ENCODE results near the gene LHX2. TPM values are rescaled to one million over a fixed set of nuclear protein-coding genes. Genes with fewer than 3 reads are reported as not detected.
A peak's percentile ranks its signal among the peaks of the same experiment; 100 is the strongest.

LHX2 gene, protein sequence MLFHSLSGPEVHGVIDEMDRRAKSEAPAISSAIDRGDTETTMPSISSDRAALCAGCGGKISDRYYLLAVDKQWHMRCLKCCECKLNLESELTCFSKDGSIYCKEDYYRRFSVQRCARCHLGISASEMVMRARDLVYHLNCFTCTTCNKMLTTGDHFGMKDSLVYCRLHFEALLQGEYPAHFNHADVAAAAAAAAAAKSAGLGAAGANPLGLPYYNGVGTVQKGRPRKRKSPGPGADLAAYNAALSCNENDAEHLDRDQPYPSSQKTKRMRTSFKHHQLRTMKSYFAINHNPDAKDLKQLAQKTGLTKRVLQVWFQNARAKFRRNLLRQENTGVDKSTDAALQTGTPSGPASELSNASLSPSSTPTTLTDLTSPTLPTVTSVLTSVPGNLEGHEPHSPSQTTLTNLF
- total RNA-seq (1 to 10 TPM in 1 of 2 donors, under 1 TPM in 1; 0.10 to 2.0 TPM), polyA plus RNA-seq (ENCODE audit: insufficient read length in 2 of 2) (1 to 10 TPM in 1 of 2 donors, under 1 TPM in 1; 1.00 to 1.1 TPM)
- long read RNA-seq, donor 1: 0 reads
- long read RNA-seq, donor 2: 0 reads
- long read RNA-seq, donor 3, partial matches to known transcripts: 0 of 3 reads
- long read RNA-seq, donor 3, other reads (novel, unspliced or antisense): 0 of 3 reads
- long read RNA-seq, donor 4: 0 reads

DNA sequence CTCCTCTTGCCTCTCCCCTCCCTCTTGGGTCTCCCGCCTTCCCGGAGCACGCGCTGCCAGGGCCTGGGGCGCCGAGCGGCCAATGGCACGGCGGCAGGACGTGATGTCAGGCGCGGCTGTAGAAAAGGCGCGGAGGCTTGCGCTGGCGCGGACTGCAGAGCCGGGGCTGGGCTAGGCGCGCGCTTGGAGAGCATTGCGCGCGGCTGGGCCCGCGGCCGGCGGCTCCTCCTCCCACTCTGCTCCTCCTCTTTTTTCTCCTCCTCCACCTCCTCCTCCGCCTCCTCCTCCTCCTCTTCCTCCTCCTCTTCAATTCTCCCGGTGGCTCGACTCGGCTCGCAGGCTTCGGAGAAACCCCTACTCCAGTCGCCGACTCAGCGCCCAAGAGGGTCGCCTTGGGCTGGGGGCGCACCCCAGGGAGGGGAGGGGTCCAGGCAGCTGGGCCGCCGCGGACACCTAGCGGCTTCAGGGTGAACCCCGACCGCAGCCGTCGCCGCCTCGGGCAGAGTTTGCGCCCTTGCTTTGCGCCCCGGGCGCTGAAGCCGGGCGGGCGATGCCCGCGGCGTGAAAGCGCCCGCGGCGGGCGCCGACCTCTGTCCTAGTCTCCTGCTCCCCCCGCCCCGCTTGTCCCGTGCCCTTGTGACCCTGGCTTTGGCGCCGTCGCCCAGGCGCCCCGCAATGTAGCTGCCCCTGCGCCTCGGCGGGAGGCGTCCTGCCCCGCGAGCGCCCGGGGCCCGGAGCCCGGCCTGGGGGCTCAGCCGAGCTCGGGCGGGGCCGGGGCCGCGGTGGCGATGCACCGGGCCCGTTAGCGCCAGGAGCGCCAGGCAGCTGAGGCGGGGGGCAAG lies at the start of gene LHX2:
TSS of gene LHX2 (plus strand) at position 309 of the 842 bp plus-strand sequence. CDS start 581 bp downstream, outside the sequence.
- H3K4me3 ChIP-seq (ENCODE audit: low read depth, low read length): peak within 1 kb of the TSS; percentile 32
- under 1% methylated on average over 85 of the region's 95 CpGs for WGBS (ENCODE audit: insufficient coverage)
- H3K27me3 ChIP-seq (ENCODE audit: control insufficient read depth, insufficient read depth, low read length): peaks cover 100% of the 10 kb centered on the region
- peaks cover 58% of the 10 kb centered on the region for H3K4me1 ChIP-seq (ENCODE audit: control insufficient read depth, insufficient read depth, low read length)
- no peaks in the 10 kb centered on the region for H3K9me3 ChIP-seq (ENCODE audit: control insufficient read depth, insufficient read depth, low read length)
- DNase-seq (ENCODE audit: low read depth in 4 of 6, low spot score in 6 of 6): peak in 5 of 6 donors; percentile 42 to 97 (median 61)
- no peaks in the 10 kb centered on the region for H3K36me3 ChIP-seq (ENCODE audit: control insufficient read depth, insufficient read depth, low read length)
- no peak within 1 kb of the TSS for H3K27ac ChIP-seq (ENCODE audit: low read depth, low read length)

- Histone ChIP-seq H3K9me3 (ENCODE audit: control insufficient read depth, insufficient read depth, low read length) (no peaks in the 10 kb centered on the region), H3K4me3 (ENCODE audit: low read depth, low read length) (no peak overlapping the region), H3K27ac (ENCODE audit: low read depth, low read length) (no peak overlapping the region), H3K36me3 (ENCODE audit: control insufficient read depth, insufficient read depth, low read length) (no peaks in the 10 kb centered on the region), H3K4me1 (ENCODE audit: control insufficient read depth, insufficient read depth, low read length) (no peaks in the 10 kb centered on the region), H3K27me3 (ENCODE audit: control insufficient read depth, insufficient read depth, low read length) (no peaks in the 10 kb centered on the region)
- no peak for DNase-seq (ENCODE audit: low read depth in 4 of 6, low spot score in 6 of 6)
- WGBS (ENCODE audit: insufficient coverage): 86% methylated on average over 11 of the region's 12 CpGs
These were observed 46.8 kb upstream of the LHX2 start for GRCh38 chr9:123964761-123965160.

DNA sequence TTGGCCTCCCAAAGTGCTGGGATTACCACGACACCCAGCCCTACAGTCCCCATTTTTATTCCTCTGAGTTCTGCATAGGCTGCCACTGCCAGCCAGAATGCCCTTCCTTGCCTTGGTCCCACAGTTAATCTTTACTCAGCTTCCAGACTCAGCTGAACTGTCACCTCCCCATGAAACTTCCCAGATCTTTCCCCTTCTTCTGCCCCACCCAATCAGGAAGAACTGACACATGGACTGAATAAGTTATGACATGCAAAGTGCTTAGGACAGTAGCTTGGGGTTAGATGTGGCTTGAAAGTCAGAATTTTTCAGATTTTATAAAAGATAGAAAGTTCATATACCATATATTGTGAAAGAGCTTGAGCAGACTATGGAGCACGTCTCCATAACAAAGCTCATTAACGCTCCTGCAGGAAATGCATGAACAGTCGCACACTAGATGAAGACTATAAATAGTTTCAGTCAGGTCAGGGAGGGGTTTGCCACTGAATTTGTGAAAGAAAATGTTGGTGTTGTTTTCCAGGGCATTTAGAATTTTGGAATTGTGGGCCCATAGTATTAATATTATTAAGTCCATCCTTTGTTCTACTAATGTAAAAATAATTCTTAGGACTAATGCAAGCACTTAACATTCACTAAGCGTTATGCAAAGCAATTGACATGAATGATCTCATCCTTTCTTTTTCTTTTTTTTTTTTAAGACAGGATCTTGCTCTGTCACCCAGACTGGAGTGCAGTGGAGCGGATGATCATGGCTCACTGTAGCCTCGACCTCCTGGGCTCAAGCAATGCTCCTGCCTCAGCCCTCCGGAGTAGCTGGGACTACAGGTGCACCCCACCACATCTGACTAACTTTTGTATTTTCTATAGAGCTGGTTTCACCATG lies 45.5 kb upstream of the LHX2 start:
- Histone ChIP-seq H3K36me3 (ENCODE audit: control insufficient read depth, insufficient read depth, low read length) (no peaks in the 10 kb centered on the region), H3K27ac (ENCODE audit: low read depth, low read length) (no peak overlapping the region), H3K4me1 (ENCODE audit: control insufficient read depth, insufficient read depth, low read length) (no peaks in the 10 kb centered on the region), H3K27me3 (ENCODE audit: control insufficient read depth, insufficient read depth, low read length) (no peaks in the 10 kb centered on the region), H3K9me3 (ENCODE audit: control insufficient read depth, insufficient read depth, low read length) (no peaks in the 10 kb centered on the region), H3K4me3 (ENCODE audit: low read depth, low read length) (no peak overlapping the region)
- 100% methylated on average over 1 of the region's 8 CpGs for WGBS (ENCODE audit: insufficient coverage)
- peak in 1 of 6 donors; percentile 14 for DNase-seq (ENCODE audit: low read depth in 4 of 6, low spot score in 6 of 6)

- Histone ChIP-seq H3K9me3 (ENCODE audit: control insufficient read depth, insufficient read depth, low read length) (no peaks in the 10 kb centered on the region), H3K4me1 (ENCODE audit: control insufficient read depth, insufficient read depth, low read length) (no peaks in the 10 kb centered on the region), H3K36me3 (ENCODE audit: control insufficient read depth, insufficient read depth, low read length) (no peaks in the 10 kb centered on the region), H3K27me3 (ENCODE audit: control insufficient read depth, insufficient read depth, low read length) (no peaks in the 10 kb centered on the region), H3K27ac (ENCODE audit: low read depth, low read length) (no peak overlapping the region), H3K4me3 (ENCODE audit: low read depth, low read length) (no peak overlapping the region)
- DNase-seq (ENCODE audit: low read depth in 4 of 6, low spot score in 6 of 6): no peak
These were observed 44.2 kb upstream of the LHX2 start for GRCh38 chr9:123967323-123967722.

DNA sequence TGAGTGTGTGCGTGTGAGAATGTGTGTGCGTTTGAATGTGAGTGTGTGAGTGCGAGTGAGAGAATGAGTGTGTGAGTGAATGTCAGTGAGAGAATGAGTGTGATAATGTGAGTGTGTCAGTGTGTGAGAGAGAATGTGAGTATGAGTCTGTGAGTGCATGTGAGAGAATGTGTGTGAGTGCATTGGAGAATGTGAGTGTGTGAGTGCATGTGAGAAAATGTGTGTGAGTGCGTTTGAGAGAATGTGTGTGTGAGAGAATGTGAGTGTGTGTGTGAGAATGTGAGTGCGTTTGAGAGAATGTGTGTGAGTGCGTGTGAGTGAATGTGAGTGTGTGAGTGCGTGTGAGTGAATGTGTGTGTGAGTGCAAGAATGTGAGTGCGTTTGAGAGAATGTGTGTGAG lies 39.0 kb upstream of the LHX2 start:
- Histone ChIP-seq H3K4me1 (ENCODE audit: control insufficient read depth, insufficient read depth, low read length) (no peaks in the 10 kb centered on the region), H3K4me3 (ENCODE audit: low read depth, low read length) (no peak overlapping the region), H3K9me3 (ENCODE audit: control insufficient read depth, insufficient read depth, low read length) (no peaks in the 10 kb centered on the region), H3K27ac (ENCODE audit: low read depth, low read length) (no peak overlapping the region), H3K36me3 (ENCODE audit: control insufficient read depth, insufficient read depth, low read length) (no peaks in the 10 kb centered on the region), H3K27me3 (ENCODE audit: control insufficient read depth, insufficient read depth, low read length) (no peaks in the 10 kb centered on the region)
- 95% methylated on average over 8 of the region's 8 CpGs for WGBS (ENCODE audit: insufficient coverage)
- DNase-seq (ENCODE audit: low read depth in 4 of 6, low spot score in 6 of 6): no peak

GRCh38 chr9:123973590-123974223 lies 37.9 kb upstream of the LHX2 start:
- 96% methylated on average over 9 of the region's 9 CpGs for WGBS (ENCODE audit: insufficient coverage)
- no peak for DNase-seq (ENCODE audit: low read depth in 4 of 6, low spot score in 6 of 6)

DNA sequence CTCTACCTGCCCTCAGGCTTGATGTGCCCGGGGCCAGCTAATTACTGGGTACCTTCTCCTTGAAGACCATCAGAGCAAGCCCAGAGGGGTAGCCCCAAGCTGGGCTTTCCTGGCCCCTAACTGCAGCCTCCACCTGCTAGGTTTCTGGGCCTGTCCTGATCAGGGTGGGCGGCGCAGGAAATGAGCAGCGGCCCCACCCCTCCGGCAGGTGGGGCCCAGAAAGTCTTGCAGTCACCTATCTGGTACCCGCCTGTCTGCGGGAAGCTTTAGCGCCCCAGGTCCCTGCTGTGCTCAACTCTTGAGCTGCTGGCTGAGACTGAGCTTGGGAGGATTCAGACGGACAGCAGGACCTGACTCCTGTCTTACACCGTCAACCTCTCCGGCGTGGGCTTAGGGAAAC lies 37.1 kb upstream of the LHX2 start:
- 71% methylated on average over 12 of the region's 12 CpGs for WGBS (ENCODE audit: insufficient coverage)
- no peak overlapping the region for H3K27ac ChIP-seq (ENCODE audit: low read depth, low read length)
- no peaks in the 10 kb centered on the region for H3K36me3 ChIP-seq (ENCODE audit: control insufficient read depth, insufficient read depth, low read length)
- H3K9me3 ChIP-seq (ENCODE audit: control insufficient read depth, insufficient read depth, low read length): no peaks in the 10 kb centered on the region
- no peaks in the 10 kb centered on the region for H3K4me1 ChIP-seq (ENCODE audit: control insufficient read depth, insufficient read depth, low read length)
- DNase-seq (ENCODE audit: low read depth in 4 of 6, low spot score in 6 of 6): no peak
- no peak overlapping the region for H3K4me3 ChIP-seq (ENCODE audit: low read depth, low read length)
- H3K27me3 ChIP-seq (ENCODE audit: control insufficient read depth, insufficient read depth, low read length): no peaks in the 10 kb centered on the region

More at GRCh38 chr9:123973590-123974223, 37.9 kb upstream of the LHX2 start:
- Histone ChIP-seq H3K27ac (ENCODE audit: low read depth, low read length) (no peak overlapping the region), H3K4me3 (ENCODE audit: low read depth, low read length) (no peak overlapping the region), H3K4me1 (ENCODE audit: control insufficient read depth, insufficient read depth, low read length) (no peaks in the 10 kb centered on the region), H3K27me3 (ENCODE audit: control insufficient read depth, insufficient read depth, low read length) (no peaks in the 10 kb centered on the region), H3K36me3 (ENCODE audit: control insufficient read depth, insufficient read depth, low read length) (no peaks in the 10 kb centered on the region), H3K9me3 (ENCODE audit: control insufficient read depth, insufficient read depth, low read length) (no peaks in the 10 kb centered on the region)

- Histone ChIP-seq H3K9me3 (ENCODE audit: control insufficient read depth, insufficient read depth, low read length) (no peaks in the 10 kb centered on the region), H3K27ac (ENCODE audit: low read depth, low read length) (no peak overlapping the region), H3K36me3 (ENCODE audit: control insufficient read depth, insufficient read depth, low read length) (no peaks in the 10 kb centered on the region), H3K4me3 (ENCODE audit: low read depth, low read length) (no peak overlapping the region), H3K27me3 (ENCODE audit: control insufficient read depth, insufficient read depth, low read length) (peaks cover under 1% of the 10 kb centered on the region), H3K4me1 (ENCODE audit: control insufficient read depth, insufficient read depth, low read length) (no peaks in the 10 kb centered on the region)
- no peak for DNase-seq (ENCODE audit: low read depth in 4 of 6, low spot score in 6 of 6)
- WGBS (ENCODE audit: insufficient coverage): 77% methylated on average over 3 of the region's 3 CpGs
These were observed 35.7 kb upstream of the LHX2 start for GRCh38 chr9:123975871-123976270.

Measured in spinal cord (tissue), 10 donors.